CD14-positive monocyte (primary cell): ENCODE results near the gene TRPM4. TPM values are rescaled to one million over a fixed set of nuclear protein-coding genes. Genes with fewer than 3 reads are reported as not detected.

Experiments
- DNase-seq, 3 donors: peaks; one replicate each; pipeline ENCODE4 v3.0.0-alpha.2; 2011 to 2022
- H2AFZ ChIP-seq: 2 replicates; pipeline ENCODE4 v1.6.0; 2012; ENCODE audit warnings: mild to moderate bottlenecking, low read depth, low read length, inconsistent platforms; ENCODE audit not compliant: insufficient read depth, poor library complexity, severe bottlenecking
- H3K27ac ChIP-seq, 2 donors: 1 replicate in 1 of 2; 2 replicates in 1 of 2; pipeline ENCODE4 v1.5.1; 2012 to 2013; ENCODE audit warnings: low read length in 2 of 2, control low read depth in 1 of 2, inconsistent platforms in 1 of 2, low read depth in 1 of 2, mild to moderate bottlenecking in 1 of 2
- H3K27me3 ChIP-seq, 2 donors: one replicate each; pipeline versions ENCODE4 v1.6.0 to v1.6.1; 2011 to 2013; ENCODE audit warnings: low read length in 2 of 2; ENCODE audit not compliant: control insufficient read depth in 2 of 2, insufficient read depth in 2 of 2
- H3K36me3 ChIP-seq, 2 donors: replicated peaks in 1 of 2; 1 replicate in 1 of 2; 2 replicates in 1 of 2; pipeline versions ENCODE4 v1.5.1 to v1.6.1; 2012 to 2013; ENCODE audit warnings: low read length in 2 of 2, control low read depth in 1 of 2, inconsistent platforms in 1 of 2, mild to moderate bottlenecking in 1 of 2; ENCODE audit not compliant: insufficient read depth in 2 of 2, control insufficient read depth in 1 of 2
- H3K4me1 ChIP-seq, 2 donors: 1 replicate in 1 of 2; 2 replicates in 1 of 2; pipeline versions ENCODE4 v1.5.1 to v1.6.1; 2012 to 2013; ENCODE audit warnings: low read length in 2 of 2, control low read depth in 1 of 2, inconsistent platforms in 1 of 2, mild to moderate bottlenecking in 1 of 2, moderate library complexity in 1 of 2; ENCODE audit not compliant: insufficient read depth in 2 of 2, control insufficient read depth in 1 of 2
- H3K4me2 ChIP-seq: replicated peaks from 2 replicates; pipeline ENCODE3; 2012; ENCODE audit warnings: low read length, moderate library complexity, mild to moderate bottlenecking; ENCODE audit not compliant: poor library complexity, severe bottlenecking; ENCODE audit errors: extremely low read depth
- H3K4me3 ChIP-seq, 3 experiments: fragments of 200-600 bp in 1 of 3; sonication (generic) in 1 of 3; replicated peaks in 1 of 3; 1 replicate in 2 of 3; 2 replicates in 1 of 3; pipeline ENCODE4 v1.5.1; 2011 to 2013; ENCODE audit warnings: low read length in 3 of 3, mild to moderate bottlenecking in 3 of 3, control low read depth in 2 of 3, low read depth in 2 of 3, inconsistent platforms in 1 of 3, moderate library complexity in 1 of 3
- H3K79me2 ChIP-seq: 2 replicates; pipeline ENCODE4 v1.6.0; 2012; ENCODE audit warnings: mild to moderate bottlenecking, control low read depth, inconsistent platforms, low read length, moderate library complexity; ENCODE audit not compliant: insufficient read depth
- H3K9ac ChIP-seq: 2 replicates; pipeline ENCODE4 v1.6.0; 2017; ENCODE audit warnings: low read length, mild to moderate bottlenecking; ENCODE audit not compliant: insufficient read depth, poor library complexity, severe bottlenecking
- H3K9me3 ChIP-seq, 2 donors: replicated peaks in 1 of 2; 1 replicate in 1 of 2; 2 replicates in 1 of 2; pipeline versions ENCODE4 v1.5.1 to v1.6.1; 2012 to 2013; ENCODE audit warnings: low read length in 2 of 2, control low read depth in 1 of 2; ENCODE audit not compliant: control insufficient read depth in 1 of 2, insufficient read depth in 1 of 2
- H4K20me1 ChIP-seq: 2 replicates; pipeline ENCODE4 v1.6.0; 2012; ENCODE audit warnings: mild to moderate bottlenecking, low read length, control low read depth, moderate library complexity; ENCODE audit not compliant: insufficient read depth
- H3K27ac Mint-ChIP-seq, 7 donors: one replicate each; pipeline ENCODE4 v1.8.0; 2020; ENCODE audit warnings: mild to moderate bottlenecking in 7 of 7, mixed read lengths in 7 of 7, moderate library complexity in 6 of 7, inconsistent platforms in 2 of 7
- H3K27me3 Mint-ChIP-seq, 3 donors: one replicate each; pipeline ENCODE4 v1.8.0; 2021 to 2022; ENCODE audit warnings: low read depth in 3 of 3, mild to moderate bottlenecking in 3 of 3, mixed read lengths in 3 of 3, moderate library complexity in 3 of 3, inconsistent platforms in 1 of 3
- H3K36me3 Mint-ChIP-seq, 2 donors: one replicate each; pipeline ENCODE4 v1.8.0; 2020; ENCODE audit warnings: mixed read lengths in 2 of 2, inconsistent platforms in 1 of 2, mild to moderate bottlenecking in 1 of 2
- H3K4me1 Mint-ChIP-seq: one replicate; pipeline ENCODE4 v1.8.0; 2020; ENCODE audit warnings: mild to moderate bottlenecking, mixed read lengths
- H3K4me3 Mint-ChIP-seq, 2 donors: one replicate each; pipeline ENCODE4 v1.8.0; 2020; ENCODE audit warnings: mild to moderate bottlenecking in 2 of 2, mixed read lengths in 2 of 2, moderate library complexity in 1 of 2
- H3K9me3 Mint-ChIP-seq, 7 donors: one replicate each; pipeline ENCODE4 v1.8.0; 2020 to 2022; ENCODE audit warnings: mixed read lengths in 7 of 7, mild to moderate bottlenecking in 6 of 7, moderate library complexity in 6 of 7, inconsistent platforms in 2 of 7
- CTCF ChIP-seq: fragments of 200-600 bp; IDR thresholded peaks from one replicate; pipeline ENCODE4 v1.8.0; 2022; ENCODE audit warnings: antibody characterized with exemption, mild to moderate bottlenecking
- WGBS: methylation state at CpG from one replicate; pipeline ENCODE4 v1.1.5; 2013; ENCODE audit warnings: missing lambda C conversion rate; ENCODE audit not compliant: insufficient coverage; 5-methylcytosine and 5-hydroxymethylcytosine counted together
- intact Hi-C, 2 donors: fragments of 100-400 bp; cut with micrococcal nuclease; formaldehyde crosslinking; loops; one replicate each; pipeline versions ENCODE4 v1.15.0 to v1.15.1; 2023
- polyA plus RNA-seq, 3 donors: library from polyadenylated mRNA; depleted of rRNA in 1 of 3; unstranded in 2 of 3; stranded (reverse) in 1 of 3; fragments of 300-500 nt in 2 of 3; fragments of >200 nt in 1 of 3; fragmentation: Illumina TruSeq in 2 of 3; gene quantifications; 1 replicate in 2 of 3; 2 replicates in 1 of 3; pipeline ENCODE4 v1.2.3, GENCODE V29; 2012 to 2021

The TRPM4 gene
- polyA plus RNA-seq, 3 donors, result 6.0 to 6.9 (median 6.6) TPM

- Histone ChIP-seq H4K20me1 (no peaks in the 10 kb centered on the region), H3K4me1 (no peaks in the 10 kb centered on the region), H2AFZ (no peak overlapping the region), H3K27ac (no peak overlapping the region), H3K4me3 (no peak overlapping the region), H3K9ac (no peak overlapping the region), H3K9me3 (no peaks in the 10 kb centered on the region), H3K36me3 (no peaks in the 10 kb centered on the region), H3K27me3 (no peaks in the 10 kb centered on the region), H3K4me2 (no peak overlapping the region), H3K79me2 (no peaks in the 10 kb centered on the region)
- peak; percentile 21 to 30 (median 27) for DNase-seq
- Mint-ChIP-seq H3K36me3 (no peaks in the 10 kb centered on the region), H3K4me3 (no peak overlapping the region), H3K27ac (no peak overlapping the region), H3K9me3 (peaks cover 0 to 5% (median 0%) of the 10 kb centered on the region in 7 donors), H3K4me1 (no peaks in the 10 kb centered on the region), H3K27me3 (peaks cover 4 to 11% (median 8%) of the 10 kb centered on the region in 3 donors)
- WGBS, result 0% methylated on average over 1 of the region's 8 CpGs
- intact Hi-C loops, result loop anchor here in 1 of 2 donors (5.0 kb wide), 1 partner anchor 128 kb away; no protein-coding TSS in a partner anchor
- peak; percentile 30 for TF ChIP-seq CTCF
Measured at GRCh38 chr19:49224879-49225278, 67.3 kb downstream of the TRPM4 start.

GRCh38 chr19:49229416-49229815 is 71.8 kb downstream of the TRPM4 start:
- H3K4me3 Mint-ChIP-seq, result no peak overlapping the region
- H3K27me3 Mint-ChIP-seq, result peaks cover 3 to 11% (median 9%) of the 10 kb centered on the region in 3 donors
- no peaks in the 10 kb centered on the region for H3K36me3 Mint-ChIP-seq
- H3K79me2 ChIP-seq, result no peaks in the 10 kb centered on the region
- no peaks in the 10 kb centered on the region for H3K9me3 ChIP-seq
- H3K27ac ChIP-seq, result no peak overlapping the region
- WGBS, result 100% methylated on average over 1 of the region's 3 CpGs
- no peaks in the 10 kb centered on the region for H3K27me3 ChIP-seq
- no peaks in the 10 kb centered on the region for H3K36me3 ChIP-seq
- no peak overlapping the region for H3K4me3 ChIP-seq
- no peaks in the 10 kb centered on the region for H4K20me1 ChIP-seq
- H2AFZ ChIP-seq, result no peak overlapping the region
- H3K4me2 ChIP-seq, result no peak overlapping the region
- H3K4me1 ChIP-seq, result no peaks in the 10 kb centered on the region
- intact Hi-C loops, result loop anchor here in 1 of 2 donors (5.0 kb wide), 1 partner anchor 132 kb away; no protein-coding TSS in a partner anchor
- no peak for DNase-seq
- no peak for TF ChIP-seq CTCF
- no peak overlapping the region for H3K9ac ChIP-seq
- no peaks in the 10 kb centered on the region for H3K4me1 Mint-ChIP-seq
- H3K27ac Mint-ChIP-seq, result no peak overlapping the region
- peaks cover 0 to 5% (median 1%) of the 10 kb centered on the region in 7 donors for H3K9me3 Mint-ChIP-seq
